HCT116 (cell line): Measurements from ENCODE around the gene MEDAG. TPM values are rescaled to one million over a fixed set of nuclear protein-coding genes. Genes with fewer than 3 reads are reported as not detected.

Experiments used
- ATAC-seq: fragments of 200-7000 bp; cut with Tn5 transposase; 2 replicates; pipeline ENCODE4 v1.9.1; 2020; ENCODE audit warnings: mild to moderate bottlenecking, moderate library complexity
- BruUV-seq: library from RNA; stranded (reverse); fragments of 400-500 nt; replicated peaks from 2 replicates; lab custom pipeline; 2021; lab: Mats Ljungman, UMichigan
- CTCF ChIA-PET: fragments of 300-600 bp; sonication (Branson Sonifier 250); formaldehyde crosslinking; loops from one replicate; lab custom pipeline; 2021; ENCODE audit warnings: antibody characterized with exemption; lab: Charles Lee
- POLR2A ChIA-PET: fragments of 300-600, 350-600 bp; sonication (Branson Sonifier 250); formaldehyde crosslinking; loops from one replicate; lab custom pipeline; 2021; ENCODE audit warnings: antibody characterized with exemption; lab: Charles Lee
- RAD21 ChIA-PET, 2 experiments: fragments of 300-600 bp; sonication (Branson Sonifier 250); formaldehyde crosslinking; loops; one replicate each; lab custom pipeline; 2023; ENCODE audit warnings: low total read pairs in 2 of 2; ENCODE audit not compliant: uncharacterized antibody in 2 of 2, unreplicated experiment in 2 of 2, low non-redundant PET in 1 of 2; lab: Charles Lee
- DNase-seq: peaks from one replicate; pipeline ENCODE4 v3.0.0-alpha.2; 2010; ENCODE audit warnings: low read depth, low spot score
- H2AFZ ChIP-seq: fragments of 200-600 bp; shearing (Covaris generic), sonication (generic); 2 replicates; pipeline ENCODE4 v1.6.1; 2017; ENCODE audit warnings: low read depth, mixed run types, mixed read lengths, antibody characterized with exemption, low read length; ENCODE audit not compliant: poor library complexity, severe bottlenecking
- H3K27ac ChIP-seq: 2 replicates; pipeline ENCODE4 v1.5.1; 2012; ENCODE audit warnings: low read depth, low read length
- H3K27me3 ChIP-seq: fragments of 200-600 bp; sonication (generic); 2 replicates; pipeline ENCODE4 v1.6.1; 2016; ENCODE audit warnings: mixed run types, low read length, mixed read lengths; ENCODE audit not compliant: insufficient read depth
- H3K36me3 ChIP-seq, 2 experiments: fragments of 200-500 bp in 1 of 2; fragments of 200-600 bp in 1 of 2; sonication (Bioruptor generic) in 1 of 2; sonication (generic) in 1 of 2; 2 replicates each; pipeline versions ENCODE4 v1.5.1 to v1.6.1; 2014 to 2016; ENCODE audit warnings: low read length in 2 of 2, inconsistent platforms in 1 of 2, mixed read lengths in 1 of 2, mixed run types in 1 of 2; ENCODE audit not compliant: insufficient read depth in 2 of 2, control insufficient read depth in 1 of 2
- H3K4me1 ChIP-seq, 2 experiments: fragments of 200-600 bp in 1 of 2; sonication (generic) in 1 of 2; 2 replicates each; pipeline versions ENCODE4 v1.5.1 to v1.6.1; 2012 to 2017; ENCODE audit warnings: low read length in 2 of 2, inconsistent platforms in 1 of 2, mild to moderate bottlenecking in 1 of 2, mixed read lengths in 1 of 2, mixed run types in 1 of 2, moderate library complexity in 1 of 2; ENCODE audit not compliant: insufficient read depth in 2 of 2, control insufficient read depth in 1 of 2
- H3K4me2 ChIP-seq: fragments of 200-600 bp; sonication (generic); 2 replicates; pipeline ENCODE4 v1.6.1; 2017; ENCODE audit warnings: mixed run types, low read length, mixed read lengths
- H3K4me3 ChIP-seq, 2 experiments: fragments of 200-600 bp in 1 of 2; sonication (generic) in 1 of 2; replicated peaks in 1 of 2; 2 replicates each; pipeline ENCODE4 v1.5.1; 2011 to 2016; ENCODE audit warnings: low read length in 2 of 2, control low read depth in 1 of 2, low read depth in 1 of 2, mild to moderate bottlenecking in 1 of 2, mixed read lengths in 1 of 2, mixed run types in 1 of 2
- H3K79me2 ChIP-seq: fragments of 200-600 bp; sonication (generic); 2 replicates; pipeline ENCODE4 v1.6.1; 2017; ENCODE audit warnings: mild to moderate bottlenecking, mixed run types, low read length, moderate library complexity, mixed read lengths; ENCODE audit not compliant: insufficient read depth
- H3K9ac ChIP-seq: fragments of 200-600 bp; sonication (generic); 2 replicates; pipeline ENCODE4 v1.6.1; 2016; ENCODE audit warnings: low read length, mixed read lengths
- H3K9me2 ChIP-seq: fragments of 200-600 bp; sonication (generic), shearing (Covaris generic); 2 replicates; pipeline ENCODE4 v1.6.1; 2017; ENCODE audit warnings: mixed run types, mild to moderate bottlenecking, moderate library complexity; ENCODE audit not compliant: insufficient read depth
- H3K9me3 ChIP-seq, 2 experiments: fragments of 200-500 bp in 1 of 2; fragments of 200-600 bp in 1 of 2; sonication (Bioruptor generic) in 1 of 2; sonication (generic) in 1 of 2; 2 replicates each; pipeline ENCODE4 v1.6.1; 2014 to 2017; ENCODE audit warnings: low read length in 2 of 2, mixed read lengths in 2 of 2, inconsistent platforms in 1 of 2, low read depth in 1 of 2, mild to moderate bottlenecking in 1 of 2, mixed run types in 1 of 2, moderate library complexity in 1 of 2; ENCODE audit not compliant: control insufficient read depth in 1 of 2, insufficient read depth in 1 of 2
- H4K20me1 ChIP-seq: fragments of 200-600 bp; sonication (generic), shearing (Covaris generic); 2 replicates; pipeline ENCODE4 v1.6.1; 2017; ENCODE audit warnings: mixed run types, mild to moderate bottlenecking, moderate library complexity; ENCODE audit not compliant: insufficient read depth
- CTCF ChIP-seq, 3 experiments: fragments of 200-600 bp in 1 of 3; sonication (generic) in 1 of 3; IDR thresholded peaks in 2 of 3; conservative IDR thresholded peaks in 1 of 3; 2 replicates each; pipeline ENCODE4 v1.5.1; 2012 to 2017; ENCODE audit warnings: low read depth in 2 of 3, low read length in 2 of 3, antibody characterized with exemption in 1 of 3, borderline replicate concordance in 1 of 3, control low read depth in 1 of 3, mild to moderate bottlenecking in 1 of 3, mixed read lengths in 1 of 3, mixed run types in 1 of 3, moderate library complexity in 1 of 3; ENCODE audit not compliant: insufficient read depth in 1 of 3
- EZH2 ChIP-seq: fragments of 200-600 bp; sonication (generic); IDR thresholded peaks from 2 replicates; pipeline ENCODE4 v1.6.1; 2017; ENCODE audit warnings: antibody characterized with exemption, mixed run types
- EZH2phosphoT487 ChIP-seq: fragments of 200-600 bp; IDR thresholded peaks from 2 replicates; pipeline ENCODE4 v1.6.1; 2018; ENCODE audit warnings: antibody characterized with exemption, borderline replicate concordance
- FOSL1 ChIP-seq: IDR thresholded peaks from 2 replicates; pipeline ENCODE4 v1.6.1; 2012; ENCODE audit warnings: low read depth
- POLR2AphosphoS5 ChIP-seq: IDR thresholded peaks from 2 replicates; pipeline ENCODE4 v1.6.1; 2011; ENCODE audit warnings: mild to moderate bottlenecking, low read depth, low read length, moderate library complexity
- RAD21 ChIP-seq: IDR thresholded peaks from 2 replicates; pipeline ENCODE4 v1.6.1; 2012; ENCODE audit warnings: low read depth, mild to moderate bottlenecking
- SIN3A ChIP-seq: IDR thresholded peaks from 2 replicates; pipeline ENCODE4 v1.6.1; 2012; ENCODE audit warnings: low read depth
- YY1 ChIP-seq: IDR thresholded peaks from 2 replicates; pipeline ENCODE4 v1.6.1; 2011; ENCODE audit warnings: low read length, low read depth, moderate library complexity, mild to moderate bottlenecking; ENCODE audit not compliant: insufficient replicate concordance; ENCODE audit errors: extremely low read depth
- ZBTB33 ChIP-seq: IDR thresholded peaks from 2 replicates; pipeline ENCODE4 v1.6.1; 2011; ENCODE audit warnings: mild to moderate bottlenecking, low read length, moderate library complexity; ENCODE audit not compliant: insufficient replicate concordance; ENCODE audit errors: extremely low read depth
- intact Hi-C: fragments of 100-400 bp; cut with micrococcal nuclease; formaldehyde crosslinking; loops from 2 replicates; pipeline ENCODE4 v1.10.0; 2022
- total RNA-seq: library from RNA; stranded (reverse); gene quantifications from one replicate; pipeline ENCODE4 v1.2.1, GENCODE V29; 2021; ENCODE audit not compliant: unreplicated experiment
- TF ChIP-seq, protein P1 (sequence below): IDR thresholded peaks from 2 replicates; pipeline ENCODE4 v1.6.1; 2012

Gene MEDAG
- total RNA-seq, 1 experiment from 2014 or later: not detected

- Histone ChIP-seq H3K9me2 (no peaks in the 10 kb centered on the region), H3K4me2 (peak overlapping the region; percentile 42), H2AFZ (peak overlapping the region; percentile 10), H3K9ac (no peak overlapping the region), H3K4me1 (peaks cover 7 to 9% of the 10 kb centered on the region in 2 experiments; a peak in 3 of 4 replicates), H3K9me3 (no peaks in the 10 kb centered on the region), H4K20me1 (no peaks in the 10 kb centered on the region), H3K27me3 (no peaks in the 10 kb centered on the region)
- no peak for DNase-seq
- peak; percentile 97 for ATAC-seq
- RAD21 ChIA-PET: interaction anchor here in 1 of 2 experiments (0.6 kb wide), 1 partner anchor 133 kb away, joined by 3 read pairs; no protein-coding TSS in a partner anchor
- CTCF ChIA-PET: interaction anchor here (2.0 kb wide), 1 partner anchor 15 kb away, joined by 7 read pairs; no protein-coding TSS in a partner anchor
- BruUV-seq: no TSS peak
- no peak for TF ChIP-seq FOSL1
- TF ChIP-seq EZH2phosphoT487: no peak
- TF ChIP-seq POLR2AphosphoS5: no peak
- TF ChIP-seq SIN3A: no peak
- no peak for TF ChIP-seq YY1
- no peak for TF ChIP-seq EZH2
- TF ChIP-seq, protein P1, sequence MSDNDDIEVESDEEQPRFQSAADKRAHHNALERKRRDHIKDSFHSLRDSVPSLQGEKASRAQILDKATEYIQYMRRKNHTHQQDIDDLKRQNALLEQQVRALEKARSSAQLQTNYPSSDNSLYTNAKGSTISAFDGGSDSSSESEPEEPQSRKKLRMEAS: no peak
- no peak for TF ChIP-seq ZBTB33
- no peak for TF ChIP-seq RAD21
- no peak for TF ChIP-seq CTCF (IDR thresholded peaks at IDR 0.05 in 2 of 3, conservative IDR thresholded peaks at IDR 0.05 in 1 of 3; ENCODE audit: borderline replicate concordance in 1 of 3, insufficient read depth in 1 of 3, low read depth in 2 of 3, low read length in 2 of 3)
- TF ChIP-seq, all 23 proteins: peak for 0
- no peak overlapping the region for H3K27ac ChIP-seq
- intact Hi-C loops: no loop called here
- POLR2A ChIA-PET: interaction anchor here (1.0 kb wide), 1 partner anchor 71 kb away, joined by 3 read pairs; no protein-coding TSS in a partner anchor
- H3K36me3 ChIP-seq: no peaks in the 10 kb centered on the region
- H3K79me2 ChIP-seq: no peaks in the 10 kb centered on the region
- no peak overlapping the region for H3K4me3 ChIP-seq
Measured at GRCh38 chr13:30963791-30964190, 57.7 kb downstream of the MEDAG start.
